ENCODE data around the gene TRIM46.
"Not testable (repeated sequence)": the region's sequence is repeated elsewhere in the genome, so short reads cannot be mapped to it uniquely, and the experiment has no call there.

TRIM46 gene

DNA sequence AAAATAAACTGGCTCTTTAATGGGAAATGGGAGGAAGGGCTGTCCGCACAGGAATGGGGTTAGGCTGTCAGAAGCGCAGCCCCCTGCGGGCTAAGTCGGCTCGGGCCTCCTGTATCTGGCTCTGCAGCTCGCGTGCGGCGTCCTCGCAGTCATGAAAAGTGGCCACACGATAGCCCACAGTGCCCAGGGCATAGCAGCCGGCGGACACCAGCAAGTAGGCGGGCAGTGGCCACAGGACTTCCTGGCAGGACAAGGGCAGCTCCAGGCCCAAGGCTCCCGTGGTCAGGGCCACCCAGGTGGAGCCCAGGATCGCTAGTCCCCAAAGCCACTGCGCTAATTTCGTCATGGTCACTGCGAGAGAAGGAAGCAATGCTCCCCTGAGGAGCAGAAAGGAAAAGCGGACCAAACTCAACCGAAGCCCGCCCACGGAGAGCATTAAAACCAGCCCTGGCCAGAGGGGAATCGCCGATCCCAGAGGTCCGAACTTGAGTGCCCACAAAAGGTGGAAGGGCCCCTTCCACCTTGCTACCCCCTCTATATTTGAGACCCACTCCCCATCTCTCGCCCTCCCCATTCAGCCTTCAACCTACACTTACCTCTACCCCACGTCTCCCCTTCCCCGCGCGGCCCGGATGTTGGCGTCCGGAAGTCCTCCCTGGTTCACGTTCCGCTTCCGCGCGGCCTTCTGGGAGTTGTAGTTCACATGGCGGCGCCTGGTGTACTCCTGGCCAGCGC, 33.6 kb upstream of the TRIM46 start, which contains the start of gene DPM3:
DPM3 (minus strand) TSS at position 637 of the 735 bp plus-strand sequence; CDS start at position 346, 291 bp downstream.
- peak; percentile 85 for DNase-seq

DNA sequence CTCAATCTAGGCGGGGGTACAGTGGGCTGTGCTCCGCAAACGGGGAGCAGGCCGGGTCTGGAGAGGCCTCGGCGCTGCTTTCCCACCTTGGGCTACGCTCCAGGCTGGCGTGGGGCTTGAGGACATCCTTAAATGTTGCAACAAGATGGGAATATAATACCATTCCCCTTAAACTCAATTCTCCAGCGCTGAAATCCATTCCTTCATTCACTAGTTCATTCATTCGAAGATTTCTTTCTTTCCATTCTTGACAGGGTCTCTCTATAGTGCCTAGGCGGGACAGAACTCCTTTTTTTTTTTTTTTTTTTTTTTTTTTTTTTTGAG, 33.1 kb upstream of the TRIM46 start:
- no peak for DNase-seq

GRCh38 chr1:155141749-155142148, 31.9 kb upstream of the TRIM46 start:
- no peak for DNase-seq

DNA sequence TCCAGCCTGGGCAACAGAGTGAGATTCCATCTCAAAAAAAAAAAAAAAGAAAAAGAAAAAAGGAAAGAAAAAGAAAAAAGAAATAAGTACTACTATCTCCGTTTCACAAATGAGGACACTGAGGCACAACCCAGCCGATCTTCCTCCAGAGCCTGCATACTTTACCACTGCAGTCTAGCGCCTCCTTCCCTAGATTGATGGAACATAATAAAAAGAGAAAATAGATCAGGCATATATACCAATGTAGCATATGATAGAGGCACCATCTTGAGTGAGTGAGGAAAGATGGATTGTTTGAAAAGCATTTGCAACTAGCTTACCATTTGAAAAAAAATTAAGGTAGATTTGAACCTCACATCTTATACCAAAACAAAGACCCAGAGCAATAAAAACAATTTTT, 28.2 kb upstream of the TRIM46 start:
- DNase-seq, result no peak

DNA sequence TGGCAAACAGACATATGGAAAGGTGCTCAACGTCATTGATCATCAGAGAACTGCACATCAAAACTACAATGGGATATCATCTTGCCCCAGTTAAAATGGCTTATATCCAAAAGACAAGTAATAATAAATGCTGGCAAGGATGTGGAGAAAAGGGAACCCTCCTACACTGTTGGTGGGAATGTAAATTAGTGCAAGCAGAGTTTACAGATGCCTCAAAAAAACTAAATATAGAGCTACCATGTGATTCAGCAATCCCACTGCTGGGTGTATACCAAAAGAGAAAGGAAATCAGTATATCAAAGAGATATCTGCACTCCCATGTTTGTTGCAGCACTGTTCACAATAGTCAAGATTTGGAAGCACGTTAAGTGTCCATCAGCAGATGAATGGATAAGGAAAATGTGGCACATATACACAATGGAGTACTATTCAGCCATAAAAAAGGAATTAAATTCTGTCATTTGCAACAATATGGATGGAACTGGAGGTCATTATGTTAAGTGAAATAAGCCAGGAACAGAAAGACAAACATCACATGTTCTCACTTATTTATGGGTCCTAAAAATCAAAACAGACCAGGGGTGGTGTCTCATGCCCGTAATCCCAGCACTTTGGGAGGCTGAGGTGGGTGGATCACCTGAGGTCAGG, 17.5 kb upstream of the TRIM46 start:
- not testable (repeated sequence) for DNase-seq

DNA sequence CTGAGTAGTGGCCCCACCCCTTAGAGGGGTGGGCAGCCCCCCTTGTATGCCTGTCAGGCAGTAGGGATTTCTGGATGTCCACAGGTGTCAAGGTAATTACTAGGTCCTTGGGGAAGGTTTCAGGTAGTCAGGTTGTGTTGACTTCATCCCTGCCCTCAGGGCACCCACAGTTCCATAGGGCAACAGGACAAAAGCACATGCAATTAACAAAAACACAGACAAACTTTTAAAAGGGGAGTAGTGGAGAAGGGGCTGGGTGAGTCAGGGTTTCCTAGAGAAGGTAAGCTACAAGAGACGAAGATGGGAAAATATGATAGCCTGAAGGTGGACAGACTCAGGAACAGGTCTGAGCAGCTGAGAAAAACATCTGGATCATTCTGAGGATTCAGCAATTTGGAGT, 14.7 kb upstream of the TRIM46 start:
- DNase-seq, result no peak

DNA sequence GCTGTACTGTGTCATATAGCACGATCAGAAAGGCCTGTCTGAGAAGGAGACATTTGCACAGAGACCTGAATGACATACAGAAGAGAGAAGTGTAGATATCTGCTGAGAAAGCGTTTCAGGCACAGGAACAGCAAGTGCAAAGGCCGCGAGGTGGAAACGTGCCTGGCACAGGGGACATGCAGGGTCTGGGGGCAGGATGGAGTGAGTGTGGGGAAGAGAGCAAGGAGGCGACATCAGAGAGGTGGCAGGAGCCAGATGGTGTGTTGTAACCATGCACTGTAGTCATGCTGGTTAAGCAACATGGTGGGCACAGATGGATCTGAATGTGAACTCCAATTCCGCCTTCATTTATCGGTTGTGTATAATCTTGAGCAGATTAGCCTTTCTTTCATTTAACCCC, 13.5 kb upstream of the TRIM46 start:
- DNase-seq, result no peak

DNA sequence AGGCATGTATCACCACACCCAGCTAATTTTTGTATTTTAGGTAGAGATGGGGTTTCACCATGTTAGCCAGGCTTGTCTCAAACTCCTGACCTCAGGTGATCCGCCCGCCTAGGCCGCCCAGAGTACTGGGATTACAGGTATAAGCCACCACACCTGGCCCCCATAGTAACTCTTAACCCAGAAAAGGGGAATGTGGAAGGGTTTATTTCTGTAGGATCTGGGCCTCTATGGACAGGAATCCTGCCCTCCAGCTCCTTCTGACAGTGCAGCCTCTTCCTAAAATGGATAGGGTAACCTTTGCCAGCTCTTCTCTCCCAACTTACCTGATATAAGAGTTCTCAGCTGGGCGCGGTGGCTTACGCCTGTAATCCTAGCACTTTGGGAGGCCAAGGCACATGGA, 11.0 kb upstream of the TRIM46 start:
- not testable (repeated sequence) for DNase-seq

DNA sequence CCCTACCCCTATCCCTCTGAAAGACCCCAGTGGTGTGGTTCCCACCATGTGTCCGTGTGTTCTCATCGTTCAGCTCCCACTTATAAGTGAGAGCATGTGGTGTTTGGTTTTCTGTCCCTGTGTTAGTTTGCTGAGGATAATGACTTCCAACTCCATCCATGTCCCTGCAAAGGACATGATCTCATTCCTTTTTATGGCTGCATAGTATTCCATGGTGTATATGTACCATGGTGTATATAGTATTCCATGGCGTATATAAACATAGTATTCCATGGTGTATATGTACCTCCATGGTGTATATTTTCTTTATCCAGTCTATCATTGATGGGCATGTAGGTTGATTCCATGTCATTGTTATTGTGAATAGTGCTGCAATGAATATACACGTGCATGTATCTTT, 9.9 kb upstream of the TRIM46 start:
- not testable (repeated sequence) for DNase-seq

GRCh38 chr1:155164625-155165024, 9.0 kb upstream of the TRIM46 start:
- DNase-seq, result not testable (repeated sequence)

- no peak for DNase-seq
Observed at GRCh38 chr1:155166051-155166470, 7.6 kb upstream of the TRIM46 start.

DNA sequence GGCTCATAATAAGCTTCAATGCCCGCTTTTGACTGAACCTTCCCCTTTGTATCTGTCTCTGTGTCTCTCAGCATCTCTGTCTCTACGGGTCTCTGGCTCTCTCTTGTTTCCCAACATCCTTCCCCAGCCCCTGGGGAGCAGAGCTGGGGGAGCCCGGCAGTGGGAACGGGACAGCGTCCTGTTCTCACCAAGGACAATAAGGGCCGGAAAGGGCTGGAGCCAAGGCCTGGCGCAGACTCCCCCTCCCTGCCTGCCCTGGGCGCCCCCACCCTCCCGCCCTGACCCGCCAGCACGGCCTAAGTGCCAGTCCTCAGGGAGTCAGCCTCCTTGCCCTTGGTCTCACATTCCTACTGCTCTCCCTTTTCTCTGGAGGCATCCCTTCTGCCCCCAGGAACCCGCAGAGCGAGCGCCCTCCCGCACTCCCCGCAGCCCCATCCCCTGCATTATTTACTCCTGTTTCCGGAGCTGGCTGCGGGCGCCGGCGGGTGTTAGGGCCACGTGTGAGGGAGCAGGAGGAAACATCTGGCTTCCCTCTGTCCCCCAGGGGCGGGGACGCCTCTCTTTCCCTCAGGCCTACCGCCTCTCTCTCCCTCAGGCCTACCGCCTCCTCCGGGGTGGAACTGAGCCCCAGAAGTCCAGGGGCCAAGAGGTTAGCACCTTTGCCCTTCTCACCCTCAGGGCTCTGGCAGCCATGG, 7.0 kb upstream of the TRIM46 start:
- no peak for DNase-seq

DNA sequence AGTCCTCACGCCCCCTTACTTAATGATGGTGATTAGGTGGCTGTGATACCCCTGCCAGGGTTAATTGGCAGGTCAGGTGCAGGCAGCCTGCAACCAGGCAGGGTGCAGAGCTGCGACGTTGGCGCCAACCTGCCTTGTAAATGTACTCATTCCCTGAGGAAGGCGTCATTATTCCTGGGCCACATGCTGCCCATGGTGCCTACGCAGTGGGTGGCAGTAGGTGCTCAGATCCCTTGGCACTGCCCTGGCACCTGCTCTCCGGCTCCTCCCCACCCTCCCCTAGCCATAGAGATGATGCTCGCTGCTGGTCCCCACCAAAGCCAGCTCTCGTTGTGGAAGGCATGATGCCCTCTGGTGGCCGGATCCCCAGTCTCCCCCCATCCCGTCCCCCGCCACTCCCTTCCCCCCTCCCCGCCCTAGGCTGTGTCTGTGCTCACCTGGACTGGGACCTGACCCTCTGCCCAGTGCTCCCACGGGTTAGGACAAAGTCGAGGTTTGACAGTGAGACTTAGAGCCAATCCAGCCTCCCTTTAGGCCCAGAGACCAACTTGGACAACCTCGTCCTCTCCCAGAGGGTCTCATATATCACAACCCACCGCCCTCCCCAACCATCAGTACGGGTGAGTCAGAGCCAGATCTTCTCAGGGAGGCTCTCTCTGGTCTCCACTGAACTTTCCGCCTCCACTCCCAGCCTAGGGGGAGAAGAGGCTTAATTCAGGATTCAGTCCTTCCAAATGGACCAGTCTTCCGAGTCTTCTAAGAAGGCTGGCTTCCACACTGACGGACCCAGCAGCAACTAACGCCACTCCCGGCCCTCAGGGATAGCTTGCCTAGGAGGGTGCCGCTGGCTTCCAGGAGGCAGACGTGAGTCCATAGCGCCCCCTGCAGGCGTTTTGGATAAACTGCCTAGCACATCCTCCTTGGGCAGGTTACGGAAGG, 6.2 kb upstream of the TRIM46 start:
- DNase-seq, result peak; percentile 83

DNA sequence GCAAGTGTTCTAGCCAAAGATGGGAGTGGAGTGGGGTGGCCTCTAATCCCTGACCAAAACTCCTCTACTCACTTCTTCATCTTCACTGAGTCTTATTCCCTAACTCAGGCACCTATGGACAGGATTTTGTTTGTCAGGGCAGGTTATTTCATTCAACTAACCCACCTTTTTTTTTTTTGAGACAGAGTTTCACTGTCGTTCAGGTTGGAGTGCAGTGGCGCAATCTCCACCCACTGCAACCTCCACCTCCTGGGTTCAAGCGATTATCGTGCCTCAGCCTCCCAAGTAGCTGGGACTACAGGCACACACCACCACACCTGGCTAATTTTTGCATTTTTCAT, 5.6 kb upstream of the TRIM46 start:
- DNase-seq, result not testable (repeated sequence)

- DNase-seq, result no peak
Observed at GRCh38 chr1:155168456-155169210, 5.0 kb upstream of the TRIM46 start.

- no peak for DNase-seq
Observed at GRCh38 chr1:155169541-155169940, 4.1 kb upstream of the TRIM46 start.

DNA sequence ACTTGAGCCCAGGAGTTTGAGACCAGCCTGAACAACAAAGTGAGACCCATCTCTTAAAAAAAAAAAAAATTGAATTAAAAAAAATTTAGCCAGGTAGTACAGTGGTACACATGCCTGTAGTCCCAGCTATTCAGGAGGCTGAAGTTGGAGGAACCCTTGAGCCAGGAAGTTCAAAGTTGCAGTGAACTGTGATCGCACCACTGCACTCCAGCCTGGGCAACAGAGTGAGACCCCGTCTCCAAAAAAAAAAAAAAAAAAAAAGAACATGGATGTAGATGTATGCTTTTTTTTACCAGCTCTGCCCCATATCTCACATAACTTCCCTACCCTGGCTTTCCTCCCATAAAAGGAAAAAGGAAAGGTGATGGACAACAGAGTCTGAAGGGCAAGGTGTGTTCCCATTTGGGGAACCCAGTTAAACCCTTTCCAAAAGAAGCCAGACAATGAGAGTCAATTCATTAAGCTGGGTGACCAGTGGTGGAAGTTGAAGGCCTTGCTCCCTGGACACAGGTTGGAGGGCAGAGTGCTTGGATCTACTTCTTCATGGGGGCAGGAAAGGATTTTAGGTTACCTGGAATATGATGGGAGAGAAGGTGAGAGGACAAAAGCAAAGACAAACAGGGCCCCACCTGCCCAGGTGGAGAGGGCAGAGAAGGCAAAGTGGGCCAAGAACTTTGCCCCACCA, 3.4 kb upstream of the TRIM46 start:
- no peak for DNase-seq

GRCh38 chr1:155170806-155171205, 2.8 kb upstream of the TRIM46 start:
- DNase-seq, result no peak

DNA sequence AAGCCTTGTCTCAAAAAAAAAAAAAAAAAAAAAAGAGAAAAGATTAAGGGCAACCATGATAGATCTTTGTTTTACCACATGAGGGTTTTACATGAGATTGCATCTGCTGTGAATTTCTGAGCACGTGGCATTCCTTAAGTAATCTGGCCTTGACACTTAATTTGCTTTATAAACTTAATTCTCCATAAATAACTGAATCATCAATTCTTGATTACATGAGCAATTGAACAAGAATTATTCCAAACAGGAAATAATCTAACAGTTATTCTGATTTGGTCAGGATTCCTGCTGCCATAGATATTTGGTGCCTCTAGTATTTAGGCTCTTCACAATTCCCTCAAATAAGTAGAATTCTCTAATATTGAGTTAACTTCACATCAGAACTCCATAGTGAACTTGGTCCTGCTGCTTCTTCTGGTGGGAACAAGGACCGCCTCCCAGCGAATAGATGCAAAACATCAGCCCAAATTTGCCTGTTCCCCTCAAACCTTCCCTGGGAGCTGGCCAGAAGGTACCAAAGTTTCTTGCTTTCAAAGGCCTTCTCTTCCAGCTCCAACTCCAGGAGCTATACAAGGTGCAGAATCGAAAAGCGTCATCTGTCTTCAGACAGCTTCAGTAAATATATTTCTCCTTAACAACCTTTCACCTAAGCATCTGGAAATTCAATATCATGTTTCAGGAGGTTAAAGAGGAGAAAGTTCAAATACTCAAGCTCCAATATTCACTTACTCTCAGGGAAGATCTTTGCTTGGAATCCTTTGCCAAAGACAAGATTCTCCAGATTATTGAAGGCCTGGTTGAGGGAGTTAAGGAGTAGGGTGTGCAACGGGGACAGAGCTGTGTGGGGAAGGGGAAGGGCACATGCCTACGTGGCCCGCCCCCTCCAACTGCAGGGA, 1.6 kb upstream of the TRIM46 start:
- DNase-seq, result no peak

GRCh38 chr1:155172732-155173477, 744 bp upstream of the TRIM46 start, which contains the start of gene KRTCAP2:
TSS of gene KRTCAP2 (minus strand) at chr1:155173304. CDS start at chr1:155173224, 80 bp downstream.
- peak; percentile 96 for DNase-seq
